Skeletal muscle tissue (tissue), 5 donors: ENCODE data around the gene GOLGA8Q. TPM values are rescaled to one million over a fixed set of nuclear protein-coding genes. Genes with fewer than 3 reads are reported as not detected.
"Not testable (repeated sequence)": the region's sequence is repeated elsewhere in the genome, so short reads cannot be mapped to it uniquely, and the experiment has no call there.

Experiments
- H3K27ac ChIP-seq: one replicate; pipeline ENCODE4 v1.7.0; 2013; ENCODE audit warnings: mild to moderate bottlenecking, low read depth, low read length, inconsistent platforms
- H3K27me3 ChIP-seq, 3 donors: one replicate each; pipeline ENCODE4 v1.7.0; 2013; ENCODE audit warnings: low read length in 3 of 3; ENCODE audit not compliant: control insufficient read depth in 3 of 3, insufficient read depth in 3 of 3
- H3K36me3 ChIP-seq, 3 donors: one replicate each; pipeline ENCODE4 v1.7.0; 2013; ENCODE audit warnings: low read length in 3 of 3; ENCODE audit not compliant: control insufficient read depth in 3 of 3, insufficient read depth in 3 of 3
- H3K4me1 ChIP-seq, 3 donors: one replicate each; pipeline ENCODE4 v1.7.0; 2013; ENCODE audit warnings: low read length in 3 of 3, mild to moderate bottlenecking in 3 of 3; ENCODE audit not compliant: control insufficient read depth in 3 of 3, insufficient read depth in 3 of 3
- H3K4me3 ChIP-seq, 3 donors: one replicate each; pipeline ENCODE4 v1.7.0; 2013; ENCODE audit warnings: low read length in 3 of 3
- H3K9ac ChIP-seq, 3 donors: one replicate each; pipeline ENCODE4 v1.7.0; 2013; ENCODE audit warnings: low read length in 3 of 3, mild to moderate bottlenecking in 3 of 3, moderate library complexity in 2 of 3, low read depth in 1 of 3
- H3K9me3 ChIP-seq, 3 donors: one replicate each; pipeline ENCODE4 v1.7.0; 2013; ENCODE audit warnings: low read length in 3 of 3; ENCODE audit not compliant: control insufficient read depth in 3 of 3
- small RNA-seq: library from RNA; depleted of rRNA; stranded (forward); fragments of <200 nt; gene quantifications from one replicate; pipeline ENCODE3, GENCODE V24; 2014
- total RNA-seq: library from RNA; depleted of rRNA; stranded (reverse); fragments of >200 nt; gene quantifications from one replicate; pipeline ENCODE4 v1.2.3, GENCODE V29; 2014
- donor health status: Osteomylitis.

GOLGA8Q gene
- total RNA-seq, 1 donor from 2014 or later, result 1.0 TPM

DNA sequence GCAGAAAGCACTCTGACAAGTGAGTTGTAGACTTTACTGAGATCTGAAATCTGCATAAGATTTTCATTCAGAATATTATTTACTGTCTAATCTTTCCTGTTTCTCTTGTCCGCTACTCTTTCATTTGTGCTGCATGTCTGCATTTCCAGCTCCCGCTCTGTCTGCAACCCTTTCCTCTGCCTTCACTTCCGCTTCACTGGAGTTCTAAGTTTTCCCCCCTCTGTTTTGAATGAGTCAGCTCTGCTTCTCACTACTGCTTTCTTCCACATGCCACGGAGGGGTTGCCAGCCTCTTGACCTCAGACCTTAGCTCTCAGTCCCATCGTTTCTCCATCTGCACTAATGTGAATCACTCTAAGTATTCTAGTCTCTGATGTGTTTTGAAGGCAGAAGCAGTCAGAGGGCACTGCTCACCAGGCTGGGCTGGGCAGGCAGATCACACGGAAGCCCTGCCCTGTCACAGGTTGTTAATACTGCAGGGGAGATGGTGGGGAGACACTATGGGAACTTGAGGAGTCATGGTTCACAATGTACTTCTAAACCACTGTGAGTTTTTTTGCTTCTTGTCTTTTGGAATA is 27.6 kb downstream of the GOLGA8Q start:
- not testable (repeated sequence) for H3K4me3 ChIP-seq, H3K9ac ChIP-seq, H3K36me3 ChIP-seq, H3K9me3 ChIP-seq, H3K27ac ChIP-seq, H3K4me1 ChIP-seq, H3K27me3 ChIP-seq

GRCh38 chr15:30580716-30581115 is 28.9 kb downstream of the GOLGA8Q start:
- H3K4me1 ChIP-seq, H3K27me3 ChIP-seq, H3K4me3 ChIP-seq, H3K9ac ChIP-seq, H3K36me3 ChIP-seq, H3K9me3 ChIP-seq, H3K27ac ChIP-seq: not testable (repeated sequence)

DNA sequence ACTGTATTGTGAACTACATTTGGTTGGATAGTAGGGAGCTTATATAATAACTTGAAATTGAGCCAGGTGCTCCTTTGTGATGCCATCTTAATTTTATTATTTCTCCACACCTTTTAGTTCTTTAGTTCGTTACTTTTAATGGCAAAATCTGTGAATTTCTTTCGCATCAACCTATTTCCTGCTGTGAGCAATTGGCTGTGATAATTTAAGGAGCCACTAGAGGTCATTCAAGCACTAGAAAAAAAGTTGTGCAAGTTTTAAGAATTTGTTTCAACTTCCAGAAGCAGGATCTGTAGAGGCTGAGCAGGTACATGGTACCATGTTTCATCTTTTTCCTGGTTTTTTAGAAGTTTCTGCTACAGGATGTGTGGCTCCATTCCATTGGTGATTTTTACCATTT is 47.1 kb downstream of the GOLGA8Q start:
- H3K27me3 ChIP-seq, H3K27ac ChIP-seq, H3K36me3 ChIP-seq, H3K9ac ChIP-seq, H3K4me1 ChIP-seq, H3K9me3 ChIP-seq, H3K4me3 ChIP-seq: not testable (repeated sequence)

- not testable (repeated sequence) for H3K36me3 ChIP-seq, H3K9ac ChIP-seq, H3K4me1 ChIP-seq, H3K27me3 ChIP-seq, H3K4me3 ChIP-seq, H3K9me3 ChIP-seq, H3K27ac ChIP-seq
Measured at GRCh38 chr15:30603796-30604195, 51.9 kb downstream of the GOLGA8Q start, which contains the start of gene GOLGA8H. TSS of gene GOLGA8H (plus strand) at chr15:30604028. CDS start at chr15:30604126, 98 bp downstream.

Small RNA genes lying within 50 kb of the gene (small RNA-seq; reads per million reads assigned to genes)
- gene RF00096 (not detected), gene RN7SL796P (not detected)

Other genes starting within 250 kb of the GOLGA8Q start
- gene CHRFAM7A, start 158.5 kb upstream of the GOLGA8Q start, total RNA-seq, result 2.1 TPM
- gene GOLGA8R, start 137.8 kb upstream of the GOLGA8Q start, total RNA-seq, result 3.1 TPM
- gene GOLGA8H, start 52.0 kb downstream of the GOLGA8Q start, total RNA-seq, result 0.52 TPM